ENCODE results near the gene KRTAP20-2. TPM values are rescaled to one million over a fixed set of nuclear protein-coding genes. Genes with fewer than 3 reads are reported as not detected.

KRTAP20-2 gene
- total and polyA plus RNA-seq, 2 donors from 2014 or later = not detected

DNA sequence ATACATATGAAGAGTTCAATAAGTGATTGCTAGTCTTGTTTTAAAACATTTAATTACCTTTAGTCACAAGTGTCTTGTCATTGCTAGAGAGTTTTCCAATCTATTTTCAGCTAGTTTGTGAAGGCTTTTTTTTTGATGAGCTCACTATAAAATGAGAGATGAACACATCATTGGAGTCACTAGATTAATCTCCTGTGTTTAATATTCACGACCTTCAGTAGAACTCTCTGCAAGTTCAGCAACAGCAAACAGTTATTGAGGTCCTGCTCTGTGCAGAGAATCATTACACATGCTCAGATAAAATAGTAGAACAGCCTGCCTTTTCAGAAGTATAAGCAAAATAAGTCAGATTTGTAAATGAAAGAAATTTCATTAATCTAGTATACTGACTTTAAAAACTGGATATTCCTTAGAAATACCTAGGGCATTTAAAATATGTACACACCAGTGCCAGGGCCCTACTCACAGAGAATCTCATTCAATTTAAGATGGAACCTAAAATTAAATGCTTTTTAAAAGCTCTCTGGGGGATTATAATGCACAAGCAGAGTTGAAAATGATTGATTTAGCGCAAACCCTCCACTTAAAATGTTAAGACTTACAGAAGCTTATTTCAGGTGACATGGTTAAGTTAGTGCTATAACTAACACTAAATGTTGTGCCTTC is 38.1 kb downstream of the KRTAP20-2 start:
- Histone ChIP-seq H3K27ac (ENCODE audit: low read depth in 2 of 2, low read length in 2 of 2) (no peak overlapping the region), H3K36me3 (ENCODE audit: control insufficient read depth in 2 of 3, insufficient read depth in 3 of 3, low read length in 3 of 3) (no peaks in the 10 kb centered on the region), H3K9ac (ENCODE audit: low read length in 3 of 3) (no peak overlapping the region), H3K4me3 (ENCODE audit: low read length in 3 of 3) (no peak overlapping the region), H3K4me1 (ENCODE audit: control insufficient read depth in 2 of 3, insufficient read depth in 2 of 3, low read depth in 1 of 3, low read length in 3 of 3) (no peaks in the 10 kb centered on the region), H3K9me3 (ENCODE audit: control insufficient read depth in 2 of 3, insufficient read depth in 1 of 3, low read length in 3 of 3) (peaks cover 0 to 3% (median 0%) of the 10 kb centered on the region in 3 donors), H3K27me3 (ENCODE audit: control insufficient read depth, insufficient read depth, low read length) (no peaks in the 10 kb centered on the region)
- FAIRE-seq (no peak), DNase-seq (no peak)
- intact Hi-C loops (cut with DNase I) = no loop called here
- TF ChIP-seq, protein P1, sequence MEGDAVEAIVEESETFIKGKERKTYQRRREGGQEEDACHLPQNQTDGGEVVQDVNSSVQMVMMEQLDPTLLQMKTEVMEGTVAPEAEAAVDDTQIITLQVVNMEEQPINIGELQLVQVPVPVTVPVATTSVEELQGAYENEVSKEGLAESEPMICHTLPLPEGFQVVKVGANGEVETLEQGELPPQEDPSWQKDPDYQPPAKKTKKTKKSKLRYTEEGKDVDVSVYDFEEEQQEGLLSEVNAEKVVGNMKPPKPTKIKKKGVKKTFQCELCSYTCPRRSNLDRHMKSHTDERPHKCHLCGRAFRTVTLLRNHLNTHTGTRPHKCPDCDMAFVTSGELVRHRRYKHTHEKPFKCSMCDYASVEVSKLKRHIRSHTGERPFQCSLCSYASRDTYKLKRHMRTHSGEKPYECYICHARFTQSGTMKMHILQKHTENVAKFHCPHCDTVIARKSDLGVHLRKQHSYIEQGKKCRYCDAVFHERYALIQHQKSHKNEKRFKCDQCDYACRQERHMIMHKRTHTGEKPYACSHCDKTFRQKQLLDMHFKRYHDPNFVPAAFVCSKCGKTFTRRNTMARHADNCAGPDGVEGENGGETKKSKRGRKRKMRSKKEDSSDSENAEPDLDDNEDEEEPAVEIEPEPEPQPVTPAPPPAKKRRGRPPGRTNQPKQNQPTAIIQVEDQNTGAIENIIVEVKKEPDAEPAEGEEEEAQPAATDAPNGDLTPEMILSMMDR (IDR thresholded peaks at IDR 0.05; ENCODE audit: borderline replicate concordance, extremely low read depth, insufficient read depth) = no peak

DNA sequence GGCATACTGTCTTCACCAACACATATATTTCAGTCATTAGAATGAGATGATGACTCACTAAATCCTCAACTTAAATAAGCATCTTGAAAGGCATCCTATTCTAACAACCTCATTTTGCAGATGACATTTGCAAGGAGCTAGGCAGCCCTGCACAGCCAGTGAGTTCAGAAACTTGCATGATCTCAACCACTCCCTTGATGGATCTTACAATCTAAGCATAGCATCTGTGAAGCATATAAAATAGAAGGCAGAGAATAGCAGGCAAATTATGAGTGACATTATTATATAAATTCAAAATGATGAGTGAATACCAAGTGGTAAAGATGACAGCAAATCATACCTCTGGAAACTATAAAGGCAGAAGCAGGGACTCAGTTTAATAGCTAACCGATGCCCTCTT is 39.3 kb downstream of the KRTAP20-2 start:
- no peak overlapping the region for H3K4me3 ChIP-seq (ENCODE audit: low read length in 3 of 3)
- DNase-seq (no peak), FAIRE-seq (no peak)
- TF ChIP-seq, protein P1 (IDR thresholded peaks at IDR 0.05; ENCODE audit: borderline replicate concordance, extremely low read depth, insufficient read depth) = no peak
- no peak overlapping the region for H3K27ac ChIP-seq (ENCODE audit: low read depth in 2 of 2, low read length in 2 of 2)
- no peaks in the 10 kb centered on the region for H3K27me3 ChIP-seq (ENCODE audit: control insufficient read depth, insufficient read depth, low read length)
- H3K4me1 ChIP-seq (ENCODE audit: control insufficient read depth in 2 of 3, insufficient read depth in 2 of 3, low read depth in 1 of 3, low read length in 3 of 3) = no peaks in the 10 kb centered on the region
- H3K36me3 ChIP-seq (ENCODE audit: control insufficient read depth in 2 of 3, insufficient read depth in 3 of 3, low read length in 3 of 3) = no peaks in the 10 kb centered on the region
- no peak overlapping the region for H3K9ac ChIP-seq (ENCODE audit: low read length in 3 of 3)
- H3K9me3 ChIP-seq (ENCODE audit: control insufficient read depth in 2 of 3, insufficient read depth in 1 of 3, low read length in 3 of 3) = peaks cover 0 to 3% (median 0%) of the 10 kb centered on the region in 3 donors
- intact Hi-C loops (cut with DNase I) = no loop called here

DNA sequence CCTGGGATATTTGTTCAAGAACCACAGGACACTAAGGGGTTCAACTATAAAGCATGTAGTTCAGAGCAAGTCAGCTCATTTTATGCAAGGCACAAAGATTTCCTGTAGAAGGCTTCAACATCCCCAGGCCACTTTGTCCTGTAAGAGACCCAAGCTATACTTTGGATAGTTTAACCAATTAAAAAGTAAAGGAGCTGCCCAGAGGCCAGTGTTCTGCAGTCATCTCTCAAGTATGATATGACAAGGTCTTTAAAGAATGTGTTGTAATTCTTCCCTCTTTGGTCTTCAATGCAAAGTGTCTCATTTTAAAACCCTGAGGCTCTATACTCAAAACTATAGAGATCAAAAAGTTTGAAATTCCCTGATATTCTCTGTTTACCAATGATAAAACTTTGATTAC is 41.7 kb downstream of the KRTAP20-2 start:
- Histone ChIP-seq H3K4me1 (ENCODE audit: control insufficient read depth in 2 of 3, insufficient read depth in 2 of 3, low read depth in 1 of 3, low read length in 3 of 3) (no peaks in the 10 kb centered on the region), H3K9me3 (ENCODE audit: control insufficient read depth in 2 of 3, insufficient read depth in 1 of 3, low read length in 3 of 3) (peaks cover 0 to 3% (median 0%) of the 10 kb centered on the region in 3 donors), H3K27ac (ENCODE audit: low read depth in 2 of 2, low read length in 2 of 2) (no peak overlapping the region), H3K4me3 (ENCODE audit: low read length in 3 of 3) (no peak overlapping the region), H3K36me3 (ENCODE audit: control insufficient read depth in 2 of 3, insufficient read depth in 3 of 3, low read length in 3 of 3) (no peaks in the 10 kb centered on the region), H3K9ac (ENCODE audit: low read length in 3 of 3) (no peak overlapping the region), H3K27me3 (ENCODE audit: control insufficient read depth, insufficient read depth, low read length) (no peaks in the 10 kb centered on the region)
- intact Hi-C loops (cut with DNase I) = no loop called here
- DNase-seq = no peak
- FAIRE-seq = no peak
- TF ChIP-seq, protein P1 (IDR thresholded peaks at IDR 0.05; ENCODE audit: borderline replicate concordance, extremely low read depth, insufficient read depth) = no peak

GRCh38 chr21:30680586-30680985 is 45.6 kb downstream of the KRTAP20-2 start:
- Histone ChIP-seq H3K27me3 (ENCODE audit: control insufficient read depth, insufficient read depth, low read length) (no peaks in the 10 kb centered on the region), H3K9me3 (ENCODE audit: control insufficient read depth in 2 of 3, insufficient read depth in 1 of 3, low read length in 3 of 3) (no peaks in the 10 kb centered on the region), H3K36me3 (ENCODE audit: control insufficient read depth in 2 of 3, insufficient read depth in 3 of 3, low read length in 3 of 3) (no peaks in the 10 kb centered on the region), H3K4me3 (ENCODE audit: low read length in 3 of 3) (no peak overlapping the region), H3K9ac (ENCODE audit: low read length in 3 of 3) (no peak overlapping the region), H3K4me1 (ENCODE audit: control insufficient read depth in 2 of 3, insufficient read depth in 2 of 3, low read depth in 1 of 3, low read length in 3 of 3) (no peaks in the 10 kb centered on the region), H3K27ac (ENCODE audit: low read depth in 2 of 2, low read length in 2 of 2) (no peak overlapping the region)
- intact Hi-C loops (cut with DNase I) = no loop called here
- FAIRE-seq = no peak
- DNase-seq = no peak
- TF ChIP-seq, protein P1 (IDR thresholded peaks at IDR 0.05; ENCODE audit: borderline replicate concordance, extremely low read depth, insufficient read depth) = no peak
